ENCODE results near the gene ZDHHC17.

GRCh38 chr12:76811976-76812375 lies 48.1 kb downstream of the ZDHHC17 start:
- TF ChIP-seq EZH2 (IDR thresholded peaks at IDR 0.05; ENCODE audit: insufficient read depth, poor library complexity, severe bottlenecking): no peak
- TF ChIP-seq EZH2phosphoT487 (IDR thresholded peaks at IDR 0.05; ENCODE audit: insufficient read depth, low read depth): no peak
